ENCODE data around the gene UBA1.

Gene UBA1

GRCh38 chrX:47158131-47158530, 35.5 kb upstream of the UBA1 start:
- H3K36me3 ChIP-seq (replicated peaks), result peaks cover 10% of the 10 kb centered on the region
- no peak overlapping the region for H3K27ac ChIP-seq
- in situ Hi-C loops (cut with HindIII; ENCODE audit: low pct_ligation_motif_present, low sequenced_read_pairs), result no loop called here
- no peak overlapping the region for H3K4me3 ChIP-seq (ENCODE audit: low read depth, low read length)
- H3K27me3 ChIP-seq (replicated peaks), result no peaks in the 10 kb centered on the region
- DNase-seq, result no peak
- TF ChIP-seq CTCF (IDR thresholded peaks at IDR 0.05; ENCODE audit: low read depth, low read length, missing control alignments), result no peak

- no peak for TF ChIP-seq CTCF (IDR thresholded peaks at IDR 0.05; ENCODE audit: low read depth, low read length, missing control alignments)
- Histone ChIP-seq H3K4me3 (ENCODE audit: low read depth, low read length) (no peak overlapping the region), H3K36me3 (replicated peaks) (peaks cover 10% of the 10 kb centered on the region)
Observed at GRCh38 chrX:47158781-47159180, 34.8 kb upstream of the UBA1 start.

GRCh38 chrX:47160781-47161180, 32.8 kb upstream of the UBA1 start:
- TF ChIP-seq CTCF (IDR thresholded peaks at IDR 0.05; ENCODE audit: low read depth, low read length, missing control alignments), result no peak
- in situ Hi-C loops (cut with HindIII; ENCODE audit: low pct_ligation_motif_present, low sequenced_read_pairs), result no loop called here
- no peak overlapping the region for H3K4me3 ChIP-seq (ENCODE audit: low read depth, low read length)
- no peaks in the 10 kb centered on the region for H3K27me3 ChIP-seq (replicated peaks)
- no peak for DNase-seq
- peaks cover 10% of the 10 kb centered on the region for H3K36me3 ChIP-seq (replicated peaks)
- no peak overlapping the region for H3K27ac ChIP-seq

More at GRCh38 chrX:47158781-47159180, 34.8 kb upstream of the UBA1 start:
- Histone ChIP-seq H3K27me3 (replicated peaks) (no peaks in the 10 kb centered on the region), H3K27ac (no peak overlapping the region)
- DNase-seq, result no peak
- in situ Hi-C loops (cut with HindIII; ENCODE audit: low pct_ligation_motif_present, low sequenced_read_pairs), result no loop called here

GRCh38 chrX:47162927-47163583, 30.6 kb upstream of the UBA1 start:
- Histone ChIP-seq H3K27ac (no peak overlapping the region), H3K27me3 (replicated peaks) (no peaks in the 10 kb centered on the region), H3K4me3 (ENCODE audit: low read depth, low read length) (no peak overlapping the region), H3K36me3 (replicated peaks) (no peaks in the 10 kb centered on the region)
- no peak for TF ChIP-seq CTCF (IDR thresholded peaks at IDR 0.05; ENCODE audit: low read depth, low read length, missing control alignments)
- DNase-seq, result no peak
- in situ Hi-C loops (cut with HindIII; ENCODE audit: low pct_ligation_motif_present, low sequenced_read_pairs), result no loop called here

- H3K36me3 ChIP-seq (replicated peaks), result no peaks in the 10 kb centered on the region
- no peaks in the 10 kb centered on the region for H3K27me3 ChIP-seq (replicated peaks)
- DNase-seq, result no peak
- in situ Hi-C loops (cut with HindIII; ENCODE audit: low pct_ligation_motif_present, low sequenced_read_pairs), result no loop called here
- H3K4me3 ChIP-seq (ENCODE audit: low read depth, low read length), result no peak overlapping the region
- no peak overlapping the region for H3K27ac ChIP-seq
- no peak for TF ChIP-seq CTCF (IDR thresholded peaks at IDR 0.05; ENCODE audit: low read depth, low read length, missing control alignments)
Observed at GRCh38 chrX:47164420-47164819, 29.2 kb upstream of the UBA1 start.

GRCh38 chrX:47166126-47166525, 27.5 kb upstream of the UBA1 start:
- H3K4me3 ChIP-seq (ENCODE audit: low read depth, low read length), result no peak overlapping the region

More at GRCh38 chrX:47166126-47166525, 27.5 kb upstream of the UBA1 start:
- no peak for TF ChIP-seq CTCF (IDR thresholded peaks at IDR 0.05; ENCODE audit: low read depth, low read length, missing control alignments)
- no peak for DNase-seq
- no peak overlapping the region for H3K27ac ChIP-seq
- in situ Hi-C loops (cut with HindIII; ENCODE audit: low pct_ligation_motif_present, low sequenced_read_pairs), result no loop called here
- no peaks in the 10 kb centered on the region for H3K36me3 ChIP-seq (replicated peaks)
- no peaks in the 10 kb centered on the region for H3K27me3 ChIP-seq (replicated peaks)
